ENCODE results near the gene RNF111. TPM values are rescaled to one million over a fixed set of nuclear protein-coding genes. Genes with fewer than 3 reads are reported as not detected.

The RNF111 gene
- total RNA-seq, result 33.7 and 41.5 TPM in 2 replicates

GRCh38 chr15:58987491-58988005, at the start of gene RNF111:
Gene RNF111 (plus strand): TSS chr15:58987663. CDS start chr15:59030823, 43,160 bp downstream.

GRCh38 chr15:59104912-59105732, 117.7 kb downstream of the RNF111 start, which contains the start of gene CCNB2:
Gene CCNB2 (plus strand): TSS chr15:59105146. CDS start chr15:59105269, 123 bp downstream.

Other genes with a start within 250 kb of the RNF111 start
- 135 and 203 TPM in 2 replicates for gene ADAM10, start 238.0 kb upstream of the RNF111 start, total RNA-seq
- 7.5 and 13.2 TPM in 2 replicates for gene MINDY2, start 216.4 kb upstream of the RNF111 start, total RNA-seq
- 46.4 and 65.9 TPM in 2 replicates for gene SLTM, start 54.0 kb upstream of the RNF111 start, total RNA-seq
- 22.5 and 35.7 TPM in 2 replicates for gene CCNB2, start 117.5 kb downstream of the RNF111 start, total RNA-seq
- gene LDHAL6B, start 219.2 kb downstream of the RNF111 start, total RNA-seq, result not detected in 2 replicates

Measured in vein endothelial cell (primary cell).